Mucosa of descending colon (tissue), 3 donors: ENCODE results near the gene LCNL1. TPM values are rescaled to one million over a fixed set of nuclear protein-coding genes. Genes with fewer than 3 reads are reported as not detected.
"Not testable (repeated sequence)": the region's sequence is repeated elsewhere in the genome, so short reads cannot be mapped to it uniquely, and the experiment has no call there.

Experiments
- ATAC-seq: fragments of 200-7000 bp; cut with Tn5 transposase; one replicate; pipeline ENCODE4 v1.9.1; 2020; ENCODE audit warnings: mild to moderate bottlenecking, moderate library complexity
- DNase-seq, 3 donors: peaks; one replicate each; pipeline ENCODE4 v3.0.0-alpha.2; 2020
- H3K36me3 ChIP-seq: fragments of 200-600 bp; one replicate; pipeline ENCODE4 v1.8.0; 2021; ENCODE audit warnings: low read depth, mild to moderate bottlenecking
- H3K4me1 ChIP-seq: fragments of 200-600 bp; one replicate; pipeline ENCODE4 v1.8.0; 2021; ENCODE audit warnings: low read depth, mild to moderate bottlenecking
- H3K4me3 ChIP-seq: fragments of 200-600 bp; one replicate; pipeline ENCODE4 v1.8.0; 2021; ENCODE audit warnings: mild to moderate bottlenecking
- H3K9me3 ChIP-seq: fragments of 200-600 bp; one replicate; pipeline ENCODE4 v1.8.0; 2021; ENCODE audit warnings: mild to moderate bottlenecking
- CTCF ChIP-seq: fragments of 200-600 bp; IDR thresholded peaks from one replicate; pipeline ENCODE4 v1.8.0; 2022; ENCODE audit warnings: antibody characterized with exemption, mild to moderate bottlenecking
- intact Hi-C, 2 donors: fragments of 100-400 bp; cut with DNase I in 1 of 2; cut with micrococcal nuclease in 1 of 2; formaldehyde crosslinking; loops; one replicate each; pipeline versions ENCODE4 v1.11.0 to v1.11.1; 2022; cut with DNase I, micrococcal nuclease
- total RNA-seq, 3 donors: library from RNA; stranded (reverse); fragmentation: NEBNext Ultra II Directional in 2 of 3; extraction: Animal tissue kit (Norgen Biotek cat#: 25700) in 2 of 3; gene quantifications; one replicate each; pipeline versions ENCODE4 v1.2.1 to v1.2.4, GENCODE V29; 2021 to 2023
- donor health status: DM: no; HTN: no; CAD: no; lungs with moderate emphysema.
- donor health status: DM: no; HTN: no; CAD: no.
- donor health status: DM: no; HTN: yes; CAD: no.

LCNL1 gene
- total RNA-seq, 3 donors from 2014 or later = 0.17 to 0.76 TPM; not detected in 1

GRCh38 chr9:136997371-136997770 lies 14.6 kb downstream of the LCNL1 start:
- Histone ChIP-seq H3K9me3 (no peaks in the 10 kb centered on the region), H3K36me3 (no peaks in the 10 kb centered on the region), H3K4me1 (peaks cover 44% of the 10 kb centered on the region), H3K4me3 (no peak overlapping the region)
- DNase-seq (no peak), ATAC-seq (no peak)
- TF ChIP-seq CTCF = no peak
- intact Hi-C loops = no loop called here

- Histone ChIP-seq H3K9me3 (no peaks in the 10 kb centered on the region), H3K36me3 (no peaks in the 10 kb centered on the region), H3K4me3 (no peak overlapping the region), H3K4me1 (peaks cover 42% of the 10 kb centered on the region)
- TF ChIP-seq CTCF = no peak
- peak in 2 of 3 donors; percentile 39 to 58 for DNase-seq
- no peak for ATAC-seq
- intact Hi-C loops = no loop called here
Observed at GRCh38 chr9:136997830-136998234, 15.0 kb downstream of the LCNL1 start.

GRCh38 chr9:137000177-137000930 lies 17.6 kb downstream of the LCNL1 start:
- DNase-seq = no peak
- H3K4me1 ChIP-seq = peaks cover 22% of the 10 kb centered on the region
- peak; percentile 22 for ATAC-seq
- peaks cover 5% of the 10 kb centered on the region for H3K9me3 ChIP-seq
- no peak for TF ChIP-seq CTCF
- no peak overlapping the region for H3K4me3 ChIP-seq
- intact Hi-C loops = no loop called here
- no peaks in the 10 kb centered on the region for H3K36me3 ChIP-seq

- intact Hi-C loops = no loop called here
- ATAC-seq = no peak
- no peak overlapping the region for H3K4me3 ChIP-seq
- no peaks in the 10 kb centered on the region for H3K36me3 ChIP-seq
- TF ChIP-seq CTCF = no peak
- no peak for DNase-seq
- peaks cover 5% of the 10 kb centered on the region for H3K9me3 ChIP-seq
- peaks cover 5% of the 10 kb centered on the region for H3K4me1 ChIP-seq
Observed at GRCh38 chr9:137001857-137002645, 19.3 kb downstream of the LCNL1 start.

- intact Hi-C loops = no loop called here
- Histone ChIP-seq H3K4me1 (peaks cover 2% of the 10 kb centered on the region), H3K4me3 (no peak overlapping the region), H3K36me3 (no peaks in the 10 kb centered on the region), H3K9me3 (peaks cover 5% of the 10 kb centered on the region)
- ATAC-seq (no peak), DNase-seq (no peak)
- TF ChIP-seq CTCF = no peak
Observed at GRCh38 chr9:137002646-137003041, 19.9 kb downstream of the LCNL1 start.

- ATAC-seq, H3K4me1 ChIP-seq, H3K36me3 ChIP-seq, H3K9me3 ChIP-seq, H3K4me3 ChIP-seq, intact Hi-C loops: not testable (repeated sequence)
- peak in 1 of 3 donors; percentile 60 for DNase-seq
Observed at GRCh38 chr9:137004285-137004684, 21.5 kb downstream of the LCNL1 start.
